MM.1S (cell line): Measurements from ENCODE around the gene TRDMT1.

ENCODE experiments used
- CTCF ChIP-seq: fragments of 300-600 bp; sonication (generic); IDR thresholded peaks from 2 replicates; pipeline ENCODE4 v1.5.1; 2016; ENCODE audit warnings: antibody characterized with exemption, low read length, mixed read lengths
- EZH2 ChIP-seq: fragments of 300-600 bp; sonication (generic); optimal IDR thresholded peaks from 2 replicates; pipeline ENCODE3; 2017; ENCODE audit warnings: low read depth, mild to moderate bottlenecking, antibody characterized with exemption, low read length, mixed read lengths
- EZH2phosphoT487 ChIP-seq: fragments of 300-600 bp; sonication (generic); IDR thresholded peaks from 2 replicates; pipeline ENCODE4 v1.6.1; 2018; ENCODE audit warnings: antibody characterized with exemption, low read length

- TF ChIP-seq CTCF (no peak), EZH2 (no peak), EZH2phosphoT487 (no peak)
Observed at GRCh38 chr10:17109475-17110207, 91.8 kb downstream of the TRDMT1 start.
